Spleen (tissue), 7 donors: ENCODE results near the gene F8.

Experiments
- CTCF ChIP-seq, 11 experiments: fragments of 200-600 bp in 7 of 11; fragments of 450-650 bp in 4 of 11; sonication (generic) in 4 of 11; IDR thresholded peaks in 8 of 11; conservative IDR thresholded peaks in 3 of 11; 1 replicate in 7 of 11; 2 replicates in 4 of 11; pipeline versions ENCODE4 v1.4.0 to v1.8.0; 2016 to 2021; ENCODE audit warnings: antibody characterized with exemption in 11 of 11, inconsistent platforms in 4 of 11, mild to moderate bottlenecking in 1 of 11
- POLR2A ChIP-seq, 3 donors: fragments of 450-650 bp; IDR thresholded peaks; one replicate each; pipeline ENCODE4 v1.5.1; 2017; ENCODE audit warnings: antibody characterized with exemption in 3 of 3, mild to moderate bottlenecking in 1 of 3
- POLR2AphosphoS5 ChIP-seq, 3 donors: sonication (generic); formaldehyde crosslinking; IDR thresholded peaks; one replicate each; pipeline ENCODE4 v1.5.1; 2017; ENCODE audit warnings: antibody characterized with exemption in 3 of 3
- donor health status: DM: no; HTN: no; CAD: no; lungs with moderate emphysema.
- donor health status: DM: no; HTN: no; CAD: no.
- donor health status: DM: no; HTN: no; CAD: no.

- no peak for TF ChIP-seq CTCF (IDR thresholded peaks at IDR 0.05 in 8 of 11, conservative IDR thresholded peaks at IDR 0.05 in 3 of 11)
- no peak for TF ChIP-seq POLR2AphosphoS5 (IDR thresholded peaks at IDR 0.05)
- TF ChIP-seq POLR2A (IDR thresholded peaks at IDR 0.05), result no peak
Measured at GRCh38 chrX:155001873-155002272, 20.6 kb downstream of the F8 start.
